WTC11 (cell line): ENCODE results near the gene C20orf204.

Experiments
- CBFB ChIP-seq: sonication (generic); formaldehyde crosslinking; IDR thresholded peaks from 2 replicates; pipeline ENCODE4 v1.8.1; 2022; ENCODE audit warnings: mild to moderate bottlenecking, low read depth, missing genetic modification reagents
- CREB1 ChIP-seq: sonication (generic); formaldehyde crosslinking; IDR thresholded peaks from 2 replicates; pipeline ENCODE4 v1.8.0; 2023; ENCODE audit warnings: mild to moderate bottlenecking, missing genetic modification reagents
- SP1 ChIP-seq: sonication (generic); formaldehyde crosslinking; conservative IDR thresholded peaks from 2 replicates; pipeline ENCODE4 v1.8.1; 2022; ENCODE audit warnings: missing genetic modification reagents
- TCF7 ChIP-seq: sonication (generic); formaldehyde crosslinking; IDR thresholded peaks from 2 replicates; pipeline ENCODE4 v1.8.0; 2022; ENCODE audit warnings: mild to moderate bottlenecking, low read depth, missing genetic modification reagents, moderate library complexity
- TF ChIP-seq, protein P1 (sequence below): fragments of 200-600 bp; IDR thresholded peaks from 2 replicates; pipeline ENCODE4 v1.8.0; 2022; ENCODE audit warnings: antibody characterized with exemption
- TF ChIP-seq, protein P2 (sequence below): sonication (generic); formaldehyde crosslinking; IDR thresholded peaks from 2 replicates; pipeline ENCODE4 v1.8.1; 2023; ENCODE audit warnings: mild to moderate bottlenecking, missing genetic modification reagents, moderate library complexity

DNA sequence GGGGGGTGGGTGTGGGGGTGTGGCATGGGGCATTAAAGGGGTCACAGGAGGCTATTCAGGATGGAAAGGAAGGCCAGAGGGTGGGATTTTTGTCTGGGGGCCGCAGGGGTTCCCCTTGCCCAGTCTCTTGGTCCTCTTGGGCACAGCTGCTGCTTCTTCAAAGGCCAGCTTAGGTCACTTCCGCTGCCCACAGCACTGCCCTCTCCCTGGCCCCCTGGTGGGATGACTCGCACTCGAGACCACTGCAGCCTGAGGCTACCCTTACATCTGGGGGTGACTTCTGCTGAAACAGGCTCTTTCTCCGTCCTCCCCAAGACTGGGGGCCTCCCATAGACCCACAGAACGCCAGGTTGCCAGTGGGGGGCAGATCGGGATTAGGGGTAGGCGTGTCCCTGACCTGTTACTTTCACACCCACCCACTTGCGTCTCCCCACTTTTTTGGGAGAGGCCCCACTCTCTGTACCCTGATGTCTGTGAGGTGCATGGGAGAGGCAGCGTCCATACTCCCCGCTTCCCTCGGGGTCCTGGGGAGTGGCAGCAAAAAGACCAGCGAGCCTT, 46.9 kb downstream of the C20orf204 start:
- TF ChIP-seq, protein P1, sequence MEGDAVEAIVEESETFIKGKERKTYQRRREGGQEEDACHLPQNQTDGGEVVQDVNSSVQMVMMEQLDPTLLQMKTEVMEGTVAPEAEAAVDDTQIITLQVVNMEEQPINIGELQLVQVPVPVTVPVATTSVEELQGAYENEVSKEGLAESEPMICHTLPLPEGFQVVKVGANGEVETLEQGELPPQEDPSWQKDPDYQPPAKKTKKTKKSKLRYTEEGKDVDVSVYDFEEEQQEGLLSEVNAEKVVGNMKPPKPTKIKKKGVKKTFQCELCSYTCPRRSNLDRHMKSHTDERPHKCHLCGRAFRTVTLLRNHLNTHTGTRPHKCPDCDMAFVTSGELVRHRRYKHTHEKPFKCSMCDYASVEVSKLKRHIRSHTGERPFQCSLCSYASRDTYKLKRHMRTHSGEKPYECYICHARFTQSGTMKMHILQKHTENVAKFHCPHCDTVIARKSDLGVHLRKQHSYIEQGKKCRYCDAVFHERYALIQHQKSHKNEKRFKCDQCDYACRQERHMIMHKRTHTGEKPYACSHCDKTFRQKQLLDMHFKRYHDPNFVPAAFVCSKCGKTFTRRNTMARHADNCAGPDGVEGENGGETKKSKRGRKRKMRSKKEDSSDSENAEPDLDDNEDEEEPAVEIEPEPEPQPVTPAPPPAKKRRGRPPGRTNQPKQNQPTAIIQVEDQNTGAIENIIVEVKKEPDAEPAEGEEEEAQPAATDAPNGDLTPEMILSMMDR: no peak
- TF ChIP-seq, protein P2, sequence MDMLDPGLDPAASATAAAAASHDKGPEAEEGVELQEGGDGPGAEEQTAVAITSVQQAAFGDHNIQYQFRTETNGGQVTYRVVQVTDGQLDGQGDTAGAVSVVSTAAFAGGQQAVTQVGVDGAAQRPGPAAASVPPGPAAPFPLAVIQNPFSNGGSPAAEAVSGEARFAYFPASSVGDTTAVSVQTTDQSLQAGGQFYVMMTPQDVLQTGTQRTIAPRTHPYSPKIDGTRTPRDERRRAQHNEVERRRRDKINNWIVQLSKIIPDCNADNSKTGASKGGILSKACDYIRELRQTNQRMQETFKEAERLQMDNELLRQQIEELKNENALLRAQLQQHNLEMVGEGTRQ (CRISPR knock-in tag): no peak
- TF ChIP-seq CREB1 (CRISPR knock-in tag) (no peak), SP1 (no peak), CBFB (no peak), TCF7 (no peak)
